ENCODE data around the gene BEST2. TPM values are rescaled to one million over a fixed set of nuclear protein-coding genes. Genes with fewer than 3 reads are reported as not detected.

BEST2 gene
- total and polyA plus RNA-seq, 11 donors: not detected

GRCh38 chr19:12759686-12760085, 8.1 kb downstream of the BEST2 start:
- intact Hi-C loops (cut with DNase I): loop anchor here in 8 of 10 donors (1.0 to 5.0 kb wide), 6 partner anchors 38 to 88 kb away; no protein-coding TSS in a partner anchor
- H3K4me1 ChIP-seq: peaks cover 0 to 34% (median 15%) of the 10 kb centered on the region in 12 donors
- TF ChIP-seq CTCF (IDR thresholded peaks at IDR 0.05): no peak
- no peak for TF ChIP-seq POLR2A (IDR thresholded peaks at IDR 0.05)
- DNase-seq (no peak), ATAC-seq (no peak)
- H3K36me3 ChIP-seq: peaks cover 0 to 24% (median 12%) of the 10 kb centered on the region in 9 donors
- 85 to 89% (median 88%) methylated on average over 6 of the region's 6 CpGs for WGBS, 4 donors
- H3K9me3 ChIP-seq: no peaks in the 10 kb centered on the region
- H3K27ac ChIP-seq: no peak overlapping the region
- no peaks in the 10 kb centered on the region for H3K27me3 ChIP-seq
- H3K4me3 ChIP-seq: no peak overlapping the region

- Histone ChIP-seq H3K36me3 (peaks cover 0 to 48% (median 34%) of the 10 kb centered on the region in 9 donors), H3K27ac (peak overlapping the region in 11 of 12 donors; percentile 45 to 94 (median 79)), H3K4me1 (peaks cover 0 to 29% (median 9%) of the 10 kb centered on the region in 12 donors), H3K27me3 (no peaks in the 10 kb centered on the region), H3K4me3 (peak overlapping the region in 1 of 12 donors; percentile 14), H3K9me3 (no peaks in the 10 kb centered on the region)
- ATAC-seq (peak; percentile 82 to 90 (median 88)), DNase-seq (peak in 4 of 5 donors; percentile 68 to 89 (median 82))
- TF ChIP-seq POLR2A (IDR thresholded peaks at IDR 0.05) (no peak), CTCF (IDR thresholded peaks at IDR 0.05) (no peak)
- WGBS, 4 donors: 56 to 66% (median 63%) methylated on average over 8 to 11 of the region's 11 CpGs
- intact Hi-C loops (cut with DNase I): loop anchor here in 8 of 10 donors (5.0 kb wide), 2 partner anchors 34 to 84 kb away; no protein-coding TSS in a partner anchor
Measured at GRCh38 chr19:12763100-12763499, 11.5 kb downstream of the BEST2 start.

- H3K36me3 ChIP-seq: peaks cover 0 to 56% (median 36%) of the 10 kb centered on the region in 9 donors
- intact Hi-C loops (cut with DNase I): loop anchor here in 9 of 10 donors (5.0 kb wide), 3 partner anchors 33 to 83 kb away; partner anchors contain the start of genes PRDX2 (in 1 of the 9) and THSD8 (in 1 of the 9)
- no peaks in the 10 kb centered on the region for H3K9me3 ChIP-seq
- DNase-seq (no peak), ATAC-seq (no peak)
- 95 to 99% (median 97%) methylated on average over 10 to 16 of the region's 16 CpGs for WGBS, 4 donors
- H3K4me1 ChIP-seq: peaks cover 0 to 29% (median 9%) of the 10 kb centered on the region in 12 donors
- TF ChIP-seq POLR2A (IDR thresholded peaks at IDR 0.05) (no peak), CTCF (IDR thresholded peaks at IDR 0.05) (no peak)
- no peak overlapping the region for H3K4me3 ChIP-seq
- peak overlapping the region in 2 of 12 donors; percentile 61 to 74 for H3K27ac ChIP-seq
- no peaks in the 10 kb centered on the region for H3K27me3 ChIP-seq
Measured at GRCh38 chr19:12764698-12765097, 13.1 kb downstream of the BEST2 start.

- Histone ChIP-seq H3K4me3 (peak overlapping the region in 9 of 12 donors; percentile 14 to 61 (median 48)), H3K9me3 (no peaks in the 10 kb centered on the region), H3K27me3 (no peaks in the 10 kb centered on the region), H3K36me3 (peaks cover 0 to 61% (median 40%) of the 10 kb centered on the region in 9 donors), H3K4me1 (peaks cover 0 to 39% (median 9%) of the 10 kb centered on the region in 12 donors), H3K27ac (peak overlapping the region in 11 of 12 donors; percentile 15 to 82 (median 61))
- DNase-seq (peak; percentile 77 to 93 (median 88)), ATAC-seq (peak in 3 of 4 donors; percentile 66 to 85 (median 76))
- TF ChIP-seq POLR2A (IDR thresholded peaks at IDR 0.05) (peak in 1 of 2 donors; percentile 35), CTCF (IDR thresholded peaks at IDR 0.05) (peak in 10 of 12 donors; percentile 66 to 99 (median 84))
- intact Hi-C loops (cut with DNase I): loop anchor here in 5 of 10 donors (1.0 to 5.0 kb wide), 3 partner anchors 36 to 81 kb away; partner anchors contain the start of genes PRDX2 (in 1 of the 5) and THSD8 (in 1 of the 5)
- 1 to 35% (median 17%) methylated on average over 14 to 30 of the region's 30 CpGs for WGBS, 4 donors
Measured at GRCh38 chr19:12766051-12766521, 14.5 kb downstream of the BEST2 start.

Data from heart left ventricle (tissue), 16 donors.